GM19468 (cell line): ENCODE results near the gene FBXO3.

ENCODE experiments used
- ATAC-seq: cut with Tn5 transposase; IDR thresholded peaks from one replicate; pipeline ENCODE4 v1.9.1; 2021; ENCODE audit warnings: mild to moderate bottlenecking, moderate library complexity, moderate number of reproducible peaks; ENCODE audit not compliant: unreplicated experiment; ENCODE audit errors: extremely low read depth

FBXO3 gene

DNA sequence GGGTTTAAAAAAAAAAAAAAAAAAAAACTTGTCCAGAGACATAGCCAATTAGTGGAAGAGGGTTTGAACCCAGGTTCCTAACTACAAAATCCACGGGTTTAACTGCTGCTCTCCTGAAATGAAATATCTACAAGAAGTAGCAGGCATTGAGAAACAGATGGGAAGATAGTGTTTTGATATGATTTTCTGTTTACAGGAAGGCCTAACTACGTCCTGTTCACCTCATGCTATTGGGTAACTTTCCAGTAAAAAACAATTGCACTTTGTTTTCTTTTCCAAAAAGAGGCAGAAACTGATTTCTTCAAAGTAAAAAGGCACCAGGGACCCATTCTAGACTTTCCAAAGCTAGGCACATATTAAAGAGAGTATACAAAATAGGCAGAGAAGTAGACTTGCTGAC is 67.8 kb downstream of the FBXO3 start:
- ATAC-seq, result no peak

DNA sequence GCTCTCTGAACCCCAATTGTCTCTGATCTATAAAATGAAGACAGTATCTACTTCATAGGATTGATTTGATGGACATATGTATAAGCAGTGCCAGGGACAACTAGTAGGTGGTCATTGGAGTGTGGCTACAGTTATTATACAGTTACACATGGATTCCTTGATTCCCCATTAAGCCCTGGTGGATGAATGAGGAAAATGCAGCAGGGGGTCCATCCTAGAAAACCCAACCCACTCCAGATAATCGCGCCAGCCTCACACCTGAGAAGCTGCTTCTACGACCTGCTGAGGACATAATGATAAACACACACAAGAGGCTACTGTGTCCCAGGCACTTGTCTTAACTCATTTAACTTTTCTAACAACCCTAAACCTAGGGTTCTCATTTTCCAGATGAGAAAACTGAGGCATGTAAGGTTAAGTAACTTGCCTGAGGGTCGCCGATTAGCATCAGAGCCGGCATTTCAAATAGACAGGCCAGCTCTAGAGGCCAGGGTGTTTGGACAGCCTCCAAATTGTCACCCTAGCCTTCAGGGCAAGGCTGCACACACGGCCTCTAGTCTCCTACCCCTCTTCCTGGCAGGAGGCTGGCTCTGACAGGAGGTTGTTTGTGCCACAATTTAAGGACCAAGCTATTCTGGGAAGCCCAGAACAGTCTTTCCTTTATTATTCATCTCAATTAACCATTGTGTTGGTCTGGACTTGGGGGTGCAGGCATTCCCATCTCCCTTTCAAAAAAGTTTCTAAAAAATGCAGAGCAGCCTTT is 69.9 kb downstream of the FBXO3 start:
- ATAC-seq, result no peak

DNA sequence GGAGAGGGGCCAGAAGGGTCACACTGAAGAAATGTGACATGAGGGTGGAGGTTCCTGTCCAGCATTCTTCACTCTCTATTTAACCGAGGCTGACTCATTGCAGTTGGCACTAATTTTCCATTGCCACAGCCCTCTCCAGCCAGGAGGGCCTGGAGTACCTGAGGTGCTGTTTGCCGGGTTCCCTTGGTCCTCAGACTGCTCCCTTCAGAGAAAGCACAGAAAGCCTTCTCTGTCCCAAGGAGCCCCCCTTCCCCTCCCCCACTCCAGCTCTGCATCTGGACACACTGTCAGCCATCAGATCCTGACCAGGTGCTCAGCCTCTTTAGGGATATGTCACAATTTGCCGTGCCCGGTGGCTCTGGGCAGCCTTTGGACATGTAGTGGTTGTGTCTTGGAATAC is 70.5 kb downstream of the FBXO3 start:
- ATAC-seq, result no peak

DNA sequence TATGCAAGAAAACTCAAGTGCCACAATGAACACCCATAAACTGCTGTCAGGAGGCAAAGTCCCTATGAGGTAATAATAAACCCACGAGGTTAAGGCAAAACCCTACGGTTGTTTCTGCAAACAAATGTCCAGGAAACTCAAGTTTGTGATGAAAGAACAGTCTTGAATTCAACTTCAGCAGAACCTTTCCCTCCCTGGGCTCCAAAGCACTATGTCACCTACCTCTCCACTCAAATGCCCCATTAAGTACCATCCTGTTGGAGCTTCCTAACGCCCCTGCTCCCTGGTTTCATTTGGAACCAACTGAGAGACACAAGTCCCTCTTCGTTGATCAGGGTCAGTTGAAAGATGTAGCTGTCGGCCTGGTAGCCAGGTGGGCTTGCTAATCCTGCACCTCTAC is 71.1 kb downstream of the FBXO3 start:
- no peak for ATAC-seq

DNA sequence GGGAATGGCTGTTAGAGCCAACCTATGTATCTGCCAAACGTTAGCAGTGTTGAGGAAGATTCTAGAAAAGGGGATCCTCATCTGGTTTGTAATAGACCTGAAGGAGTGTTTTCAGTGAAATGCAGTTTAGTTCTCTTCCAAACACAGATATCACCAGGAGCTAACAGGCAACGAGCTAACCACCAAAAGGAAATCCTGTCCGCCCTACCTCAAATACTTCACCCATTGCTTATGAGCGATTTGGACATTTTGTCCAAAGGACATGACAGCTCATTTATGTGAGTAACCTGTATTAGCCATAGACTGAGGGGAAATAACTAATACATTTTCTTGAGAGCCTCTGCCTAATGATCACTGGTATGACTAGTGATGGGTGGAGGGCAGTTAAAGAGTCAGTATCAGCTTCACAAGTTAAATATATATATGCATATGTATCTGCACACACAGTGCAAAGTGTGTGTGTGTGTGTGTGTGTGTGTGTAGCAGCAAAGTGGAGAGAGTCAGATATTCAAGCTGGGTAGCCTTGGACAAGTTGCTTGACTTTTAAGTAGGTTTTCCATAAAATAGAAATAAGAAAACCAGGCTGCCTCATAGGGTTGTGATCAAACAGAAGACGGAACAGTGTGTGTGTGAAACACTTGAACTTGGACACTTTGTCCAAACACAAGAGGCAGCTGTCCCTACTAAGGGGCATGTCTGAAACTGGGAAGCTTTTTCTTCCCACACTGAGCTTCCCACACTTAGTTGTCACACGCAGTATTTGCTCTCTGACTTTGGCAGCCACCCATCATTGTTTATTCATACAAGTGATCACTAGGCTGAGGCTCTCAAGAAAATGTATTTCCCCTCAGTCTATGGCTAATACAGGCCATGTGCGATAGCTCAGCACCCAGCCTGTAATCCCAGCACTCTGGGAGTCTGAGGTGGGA is 72.8 kb downstream of the FBXO3 start:
- ATAC-seq, result no peak

DNA sequence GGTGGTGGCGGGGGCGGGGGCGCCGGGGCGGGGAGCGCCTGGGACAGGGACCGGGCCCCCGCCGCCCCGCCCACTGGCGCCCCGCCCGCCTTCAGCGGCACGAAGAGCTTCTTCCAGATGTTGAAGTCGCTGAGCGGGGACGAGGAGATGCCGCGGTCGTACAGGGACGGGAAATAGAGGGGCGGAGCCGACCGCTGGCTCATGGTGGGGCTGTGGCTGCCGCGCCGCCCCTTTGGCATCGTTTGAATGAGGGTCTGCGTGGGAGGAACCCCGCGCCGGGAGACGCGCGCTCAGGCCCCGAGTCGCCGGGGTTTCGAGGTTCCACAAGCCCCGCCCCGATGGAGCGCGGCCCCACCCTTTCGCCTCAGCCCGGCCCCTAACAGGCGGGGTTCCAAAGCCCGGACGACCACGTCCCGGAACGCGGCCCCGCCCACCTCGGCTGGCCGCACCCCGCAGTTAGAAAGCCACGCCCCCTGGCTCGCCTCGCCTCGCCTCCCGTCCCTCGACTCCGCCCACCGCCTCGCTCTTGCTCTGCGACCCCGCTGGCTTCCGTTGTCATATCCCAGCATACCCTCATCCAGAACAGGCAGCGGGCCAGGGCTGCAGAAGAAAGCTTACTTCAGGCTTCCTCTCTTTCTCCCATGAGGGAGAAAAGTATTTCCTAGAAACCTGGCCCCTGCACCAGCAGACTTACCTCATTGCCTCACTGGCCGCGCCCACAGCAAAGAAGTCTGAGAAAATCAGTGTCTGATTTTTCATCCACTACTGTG is 73.6 kb downstream of the FBXO3 start, which contains the start of gene C11orf91:
C11orf91 (minus strand) TSS at position 325 of the 770 bp plus-strand sequence; CDS start at position 239, 86 bp downstream.
- ATAC-seq, result peak; percentile 62

DNA sequence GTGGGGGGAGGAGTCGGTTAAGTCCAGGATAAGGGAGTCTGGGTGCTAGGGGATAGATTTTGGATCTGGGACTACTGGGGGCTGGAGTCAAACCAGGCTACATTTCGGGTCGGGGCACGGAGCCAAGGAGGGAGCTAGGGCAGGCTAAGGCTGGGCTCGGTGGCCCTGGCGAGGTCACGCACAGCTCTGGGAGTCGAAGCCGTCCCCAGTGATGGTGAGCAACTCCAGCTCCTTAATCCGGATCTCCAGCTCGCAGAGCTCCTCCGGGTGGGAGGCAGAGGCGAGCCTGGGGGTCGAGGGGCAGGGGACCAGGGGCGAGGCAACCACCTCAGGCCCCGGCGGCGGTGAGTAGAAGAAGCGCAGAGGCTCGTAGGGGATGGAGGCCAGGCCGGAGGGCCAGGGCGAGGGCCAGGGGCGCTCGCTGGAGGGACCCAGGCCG is 74.2 kb downstream of the FBXO3 start:
- no peak for ATAC-seq

DNA sequence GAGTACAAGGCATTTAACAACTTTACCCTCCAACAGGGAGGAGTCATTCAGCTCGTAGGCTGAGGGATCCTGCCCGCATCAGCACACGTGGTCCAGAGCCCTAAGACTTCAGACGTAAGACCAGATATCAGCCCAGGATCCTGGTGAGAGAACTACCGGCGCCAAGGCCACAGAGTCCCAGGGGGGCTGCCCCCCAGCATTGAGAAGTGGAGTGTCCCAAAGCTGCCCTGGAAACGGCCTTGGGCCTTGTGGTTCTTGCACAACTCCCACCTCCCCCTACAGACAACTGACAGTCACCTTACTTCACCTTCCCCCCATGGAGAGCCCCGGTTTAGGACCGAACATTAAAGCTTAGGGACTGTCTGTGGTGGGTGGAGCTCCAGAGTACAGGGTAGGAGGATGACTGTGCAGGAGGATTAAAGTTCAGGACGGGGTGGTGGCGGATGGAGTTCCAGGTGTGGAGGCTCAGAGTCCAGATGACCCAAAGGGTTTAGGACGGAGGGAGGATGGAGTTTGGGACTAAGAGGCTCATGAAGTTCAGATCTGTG is 74.7 kb downstream of the FBXO3 start:
- no peak for ATAC-seq

DNA sequence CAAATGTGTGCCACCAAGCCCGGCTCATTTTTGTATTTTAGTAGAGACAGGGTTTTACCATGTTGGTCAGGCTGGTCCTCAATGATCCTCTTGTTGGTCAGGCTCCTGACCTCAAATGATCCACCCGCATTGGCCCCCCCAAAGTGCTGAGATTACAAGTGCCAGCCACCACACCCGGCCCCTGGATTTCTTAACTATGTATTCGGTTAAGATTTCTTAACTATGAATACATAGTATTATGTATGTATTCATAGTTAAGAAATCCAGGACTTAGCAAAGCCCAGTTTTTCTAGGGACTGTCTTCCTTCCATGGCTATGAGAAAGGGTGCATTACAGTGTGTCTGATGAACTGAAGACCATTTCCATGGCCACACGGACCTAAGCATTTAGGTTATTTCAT is 75.4 kb downstream of the FBXO3 start:
- ATAC-seq, result no peak

DNA sequence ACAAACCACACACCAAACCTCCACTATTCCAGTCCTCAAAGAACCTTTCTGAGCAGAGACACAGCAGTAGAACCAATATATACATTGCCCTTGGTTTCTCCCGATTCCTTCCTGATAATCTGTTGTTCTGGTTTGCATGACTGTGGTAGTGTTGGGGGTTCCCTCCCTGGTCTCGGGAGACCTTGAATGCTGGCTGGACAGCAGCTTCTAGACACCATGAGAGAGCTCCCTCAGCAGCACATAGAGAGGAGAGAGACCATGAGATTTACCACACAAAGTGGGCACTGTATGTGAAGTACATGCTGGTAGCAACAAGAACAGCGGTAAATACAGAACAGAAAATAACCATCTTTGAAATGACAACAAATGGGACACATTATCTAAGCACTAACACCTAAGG is 76.3 kb downstream of the FBXO3 start:
- no peak for ATAC-seq

DNA sequence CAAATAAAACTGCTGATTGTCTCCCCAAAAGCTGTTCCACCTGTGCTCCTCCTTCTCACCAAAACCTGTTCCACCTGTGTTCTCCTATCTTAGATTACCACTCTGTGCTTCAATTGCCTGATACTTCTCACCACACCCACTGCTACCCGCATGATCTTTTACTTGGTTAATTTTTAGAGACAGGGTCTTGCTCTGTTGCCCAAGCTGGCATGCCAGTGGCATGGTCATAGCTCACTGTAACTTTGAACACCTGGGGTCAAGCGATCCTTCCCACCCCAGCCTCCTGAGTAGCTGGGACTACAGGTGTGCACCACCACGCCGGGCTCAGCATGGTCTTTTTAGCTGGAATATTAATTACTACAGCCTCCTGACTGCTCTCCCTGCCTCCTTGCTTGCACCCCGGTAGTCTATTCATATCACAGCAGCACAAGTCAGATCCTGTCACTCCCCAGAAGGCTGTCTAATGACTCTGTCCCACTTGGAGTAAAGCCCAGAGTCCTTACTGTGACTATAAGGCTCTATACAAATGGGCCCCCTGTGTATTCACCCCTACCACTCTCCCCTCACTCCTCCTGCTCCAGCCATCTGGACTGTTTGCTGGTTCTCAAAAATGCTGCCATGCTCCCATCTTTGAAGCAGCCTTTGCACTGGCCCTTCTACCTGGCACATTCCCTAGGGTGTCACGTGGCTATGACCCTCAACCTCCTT is 77.2 kb downstream of the FBXO3 start:
- ATAC-seq, result no peak

DNA sequence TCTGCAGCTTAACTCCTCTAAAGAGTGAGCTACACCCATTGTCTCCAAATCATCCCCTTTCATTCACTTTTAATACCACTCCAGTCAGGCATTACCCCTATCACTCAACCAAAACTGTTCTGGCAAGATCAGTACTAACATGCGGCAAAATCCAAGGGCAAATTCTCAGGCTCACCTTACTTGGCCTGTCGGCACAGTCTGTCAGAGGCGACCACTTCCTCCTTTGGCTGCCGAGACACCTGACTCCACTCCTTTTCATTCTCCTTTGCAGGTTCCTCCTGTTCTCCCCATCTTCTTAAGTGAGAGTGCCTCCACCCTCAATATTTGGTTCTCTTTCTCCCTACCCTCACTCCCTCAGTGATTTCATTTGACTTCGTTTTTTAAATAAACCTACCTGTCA is 77.9 kb downstream of the FBXO3 start:
- no peak for ATAC-seq

DNA sequence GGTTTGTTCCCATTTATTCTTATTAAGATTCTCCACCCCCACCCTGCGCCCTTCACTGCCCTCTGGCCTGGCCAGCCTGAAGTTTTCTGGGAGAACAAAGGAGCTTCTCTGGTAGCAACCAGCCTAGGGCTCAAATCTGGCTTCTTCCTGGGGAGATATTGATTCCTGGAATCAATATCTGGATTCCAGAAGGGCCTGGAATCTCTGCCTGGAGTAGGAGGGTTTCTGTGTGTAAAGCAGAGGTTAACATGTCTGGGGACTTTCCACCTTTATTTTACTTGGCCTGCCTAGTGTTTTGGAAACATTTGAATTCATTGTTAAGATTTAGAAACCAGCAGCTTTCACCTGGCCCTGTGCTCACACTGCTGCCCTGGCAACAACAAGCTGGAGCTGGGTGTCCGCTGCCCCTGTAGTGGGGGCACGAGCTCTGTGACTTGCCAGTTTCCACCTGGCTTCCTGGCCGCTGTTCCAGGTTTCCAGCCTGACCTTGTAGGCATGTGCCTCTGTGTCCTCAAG is 79.2 kb downstream of the FBXO3 start:
- ATAC-seq, result no peak

DNA sequence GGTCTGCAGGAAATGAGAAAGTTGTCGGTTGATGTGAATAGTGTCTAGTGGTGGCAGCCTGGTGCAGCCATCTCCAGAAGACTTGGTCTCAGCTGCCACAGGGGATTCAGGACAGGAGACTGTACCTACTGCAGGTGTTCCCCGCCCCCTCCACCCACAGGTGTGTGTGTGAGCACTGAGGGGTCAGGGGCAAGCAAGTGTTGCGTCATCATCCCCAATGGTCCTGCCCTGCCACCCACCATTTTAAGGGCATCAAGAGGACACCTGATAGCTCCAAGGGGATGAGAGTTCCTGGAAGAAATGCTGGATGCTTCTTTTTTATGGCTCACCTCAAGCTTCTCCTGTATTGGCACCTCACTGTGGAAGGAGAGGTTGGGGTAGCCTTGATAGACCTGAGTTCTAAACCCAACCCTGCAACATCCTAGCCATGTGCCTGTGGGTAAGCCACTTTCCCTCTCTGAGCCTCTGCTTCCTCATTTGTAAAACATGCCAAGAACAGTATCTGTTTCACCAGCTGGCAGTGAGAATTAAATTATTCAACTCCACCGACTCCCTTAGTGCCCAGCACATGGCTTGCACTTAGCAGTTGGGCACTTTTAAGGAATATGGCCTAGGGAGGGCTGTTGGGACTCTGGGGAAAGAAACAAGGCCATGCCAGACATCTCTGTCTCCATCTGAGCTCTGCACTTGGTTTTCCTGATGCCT is 79.8 kb downstream of the FBXO3 start:
- no peak for ATAC-seq

DNA sequence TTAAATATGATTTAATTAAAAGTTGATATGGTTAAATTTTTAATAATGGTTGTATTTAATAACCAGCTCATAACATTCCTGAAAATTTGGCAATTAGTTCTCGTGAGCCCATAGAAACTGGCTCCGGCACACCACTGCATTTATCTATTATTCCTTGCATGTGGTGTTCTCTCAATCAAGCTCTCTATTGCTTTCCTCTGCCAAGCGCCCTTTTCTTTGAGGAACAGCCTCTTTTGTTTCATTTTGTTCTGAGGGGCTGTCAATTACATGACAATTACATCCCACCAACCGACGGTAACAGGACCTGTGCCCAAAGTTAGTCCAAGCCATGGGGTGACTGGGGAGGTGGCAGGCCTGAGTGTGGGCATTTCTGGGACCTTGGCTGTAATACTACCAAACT is 81.8 kb downstream of the FBXO3 start:
- no peak for ATAC-seq

DNA sequence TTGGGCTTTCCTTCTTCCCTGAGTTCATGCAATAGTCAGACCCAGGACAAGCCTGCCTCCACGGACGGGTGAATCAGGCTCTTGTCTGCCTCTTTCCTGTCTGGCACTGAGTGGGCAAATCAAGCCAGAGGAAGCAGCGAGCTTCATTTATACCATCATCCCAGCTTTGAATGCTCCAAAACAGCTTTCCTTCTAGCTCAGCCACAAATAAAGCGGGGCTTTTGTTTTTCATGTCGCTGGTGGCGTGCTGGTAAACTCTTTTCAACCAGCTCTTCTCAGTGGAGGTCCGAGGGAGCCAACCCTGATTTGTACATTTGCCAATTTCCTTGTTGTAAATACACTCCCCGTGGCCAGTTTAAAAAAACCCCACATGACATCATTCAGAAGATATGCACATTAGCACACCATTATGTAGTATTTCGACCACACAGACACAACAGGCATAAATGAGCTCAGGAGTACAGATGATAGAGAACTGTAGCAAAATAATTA is 82.3 kb downstream of the FBXO3 start:
- no peak for ATAC-seq

DNA sequence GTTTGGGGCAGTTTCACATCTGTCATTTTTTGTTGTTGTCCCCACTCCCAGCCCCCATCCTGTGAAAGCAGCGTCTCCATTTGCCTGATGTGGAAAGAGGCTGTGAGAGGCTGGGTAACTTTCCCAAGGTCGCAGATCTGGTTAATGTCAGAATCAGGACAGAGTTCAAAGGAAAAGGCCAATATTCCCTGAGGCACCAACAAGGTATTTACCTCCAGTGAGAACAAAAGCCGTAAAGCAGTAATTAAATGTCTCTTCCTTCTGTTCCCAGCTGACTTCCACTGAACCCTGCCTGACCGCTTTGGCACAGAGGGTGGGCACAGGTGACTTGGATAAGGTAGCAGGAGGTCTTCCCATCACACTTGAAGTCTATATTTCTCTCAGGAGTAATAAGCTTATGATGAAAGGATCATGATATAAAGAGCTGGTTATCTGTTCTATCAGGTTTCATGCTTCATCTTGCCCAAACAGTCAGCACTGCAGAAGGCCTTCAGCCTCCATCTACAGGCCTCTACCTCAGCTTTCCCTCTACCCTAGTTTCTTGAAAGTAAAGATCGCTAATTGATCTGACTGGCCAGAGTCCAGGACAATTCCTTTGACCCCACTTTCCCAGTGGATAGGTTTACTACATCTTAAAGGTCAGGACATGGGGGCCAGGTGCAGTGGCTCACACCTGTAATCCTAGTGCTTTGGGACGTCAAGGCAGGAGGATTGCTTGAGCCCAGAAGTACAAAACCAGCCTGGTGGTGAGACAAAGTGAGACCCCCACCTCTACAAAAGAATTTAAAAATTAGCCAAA is 83.1 kb downstream of the FBXO3 start:
- no peak for ATAC-seq
